Right forelimb (tissue), 1 donor: ENCODE measurements around the gene KRTAP6-1.

Experiments used
- DNase-seq: peaks from one replicate; pipeline ENCODE4 v3.0.0-alpha.2; 2018

The KRTAP6-1 gene

DNA sequence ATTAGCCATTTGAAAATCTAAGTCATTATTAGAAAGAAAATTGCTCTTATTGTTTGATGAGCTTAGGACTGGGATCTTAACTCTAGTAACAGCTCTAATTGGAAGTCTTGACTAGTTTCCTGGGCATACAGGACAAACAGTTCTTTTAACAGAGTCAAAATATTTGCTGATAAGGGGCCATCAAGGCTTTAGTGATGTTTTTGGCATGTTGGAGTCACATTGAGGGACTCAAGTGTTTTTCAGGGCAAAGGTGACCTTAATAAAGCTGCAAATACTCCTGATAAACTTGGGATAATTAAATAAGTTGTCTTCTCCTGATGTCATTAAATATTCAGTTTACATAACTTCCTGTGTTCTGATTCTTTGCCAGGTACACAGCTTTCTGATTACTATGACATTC lies 46.1 kb downstream of the KRTAP6-1 start:
- no peak for DNase-seq

DNA sequence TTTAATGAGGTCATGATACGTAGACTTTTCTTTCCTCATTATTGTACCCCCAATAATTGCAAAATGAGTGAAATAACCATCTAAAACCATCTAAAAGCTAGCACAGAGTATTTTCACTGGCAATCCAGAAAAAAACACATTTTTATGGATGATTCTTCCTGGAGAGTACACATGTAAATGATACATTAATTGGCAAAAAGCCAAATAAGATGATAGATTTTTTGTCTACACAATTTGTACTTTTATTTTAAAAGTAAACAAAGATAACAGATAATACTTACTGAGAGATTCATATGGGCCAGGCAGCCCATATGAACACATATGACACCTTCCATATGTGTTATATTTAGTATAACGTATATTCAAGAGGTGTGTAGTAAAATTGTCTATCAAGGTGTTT lies 50.1 kb downstream of the KRTAP6-1 start:
- no peak for DNase-seq
